GOT3 (cell line): ENCODE measurements around the gene HLA-A.

Source experiments
- DNase-seq: peaks from one replicate; lab custom pipeline; 2025; ENCODE audit warnings: mixed read lengths; lab: John Stamatoyannopoulos, UW

HLA-A gene

DNA sequence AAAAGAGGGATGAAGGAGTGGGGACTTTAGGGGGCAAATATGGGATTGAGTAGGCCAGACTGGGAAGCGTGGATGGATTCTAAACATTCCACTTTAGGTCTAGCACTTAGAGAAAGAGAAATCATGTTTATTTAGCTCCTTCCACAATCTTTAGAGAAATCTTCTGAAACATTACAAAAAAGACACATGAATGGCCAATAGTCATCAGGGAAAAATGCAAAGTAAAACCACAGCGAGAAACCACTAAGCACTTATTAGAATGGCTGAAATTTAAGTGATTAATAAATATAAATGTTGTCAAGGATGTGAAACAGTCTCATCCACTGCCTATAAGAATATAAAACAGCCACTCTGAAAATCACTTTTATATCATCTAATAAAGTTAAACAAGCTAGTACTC lies 46.9 kb downstream of the HLA-A start:
- no peak for DNase-seq

DNA sequence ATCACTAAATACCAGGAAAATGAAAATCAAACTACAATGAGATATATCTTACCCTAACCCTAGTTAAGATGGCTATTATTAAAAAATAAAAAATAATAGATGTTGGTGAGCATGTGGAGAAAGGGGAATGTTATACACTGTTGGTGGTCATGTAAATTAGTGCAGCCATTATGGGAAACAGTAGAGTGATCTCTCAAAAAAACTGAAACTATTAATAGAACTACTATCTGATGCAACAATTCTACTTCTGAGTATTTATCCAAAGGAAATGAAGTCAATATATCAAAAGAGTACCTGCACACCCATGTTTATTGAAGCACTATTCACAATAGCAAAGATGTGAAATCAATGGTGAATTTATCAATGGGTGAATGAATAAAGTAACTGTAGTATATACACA lies 48.6 kb downstream of the HLA-A start:
- DNase-seq, result no peak

GRCh38 chr6:29992807-29993206 lies 50.5 kb downstream of the HLA-A start:
- DNase-seq, result no peak

DNA sequence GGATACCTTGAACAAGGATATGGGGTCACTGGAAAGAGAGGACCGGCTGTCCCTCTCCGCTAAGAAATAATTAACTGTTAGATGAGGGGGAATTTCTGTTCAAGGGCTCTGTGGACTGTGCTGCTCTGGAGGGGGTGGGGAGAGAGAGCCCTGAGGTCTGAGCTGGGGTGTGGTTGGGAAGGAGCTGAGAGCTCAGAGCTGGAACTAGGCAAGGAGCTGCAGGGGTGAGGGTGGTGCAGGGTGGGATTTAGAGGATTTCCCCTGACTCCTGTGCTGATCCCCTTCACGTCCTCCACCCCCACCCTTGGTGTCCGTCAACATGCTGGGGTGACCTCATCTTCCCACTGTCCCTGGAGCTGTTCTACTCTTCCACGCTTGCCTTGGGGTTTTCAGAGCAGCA lies 52.5 kb downstream of the HLA-A start:
- DNase-seq, result no peak

GRCh38 chr6:29995340-29995777 lies 53.0 kb downstream of the HLA-A start:
- DNase-seq, result no peak
